Fibroblast of skin of right biceps (primary cell): ENCODE results near the gene SLC25A23.

Source experiments
- DNase-seq: peaks from one replicate; pipeline ENCODE4 v3.0.0-alpha.2; 2013

The SLC25A23 gene

DNA sequence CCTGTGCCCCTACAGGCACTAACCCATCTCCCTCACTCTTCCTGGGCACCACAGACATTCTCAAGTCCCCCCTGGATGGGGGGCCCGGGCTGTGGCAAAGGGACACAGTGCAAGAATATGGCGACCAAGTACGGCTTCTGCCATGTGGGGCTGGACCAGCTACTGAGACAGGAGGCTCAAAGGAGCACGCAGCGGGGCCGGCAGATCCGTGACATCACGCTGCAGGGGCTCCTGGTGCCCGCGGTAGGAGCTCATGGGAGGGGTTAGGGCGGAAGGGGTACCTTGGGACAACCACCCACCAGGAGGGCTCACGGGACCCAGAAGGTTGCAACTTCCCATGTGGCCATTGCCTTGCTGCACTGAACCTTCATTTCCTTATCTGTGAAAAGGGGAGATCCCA lies 63.3 kb downstream of the SLC25A23 start:
- DNase-seq = no peak

DNA sequence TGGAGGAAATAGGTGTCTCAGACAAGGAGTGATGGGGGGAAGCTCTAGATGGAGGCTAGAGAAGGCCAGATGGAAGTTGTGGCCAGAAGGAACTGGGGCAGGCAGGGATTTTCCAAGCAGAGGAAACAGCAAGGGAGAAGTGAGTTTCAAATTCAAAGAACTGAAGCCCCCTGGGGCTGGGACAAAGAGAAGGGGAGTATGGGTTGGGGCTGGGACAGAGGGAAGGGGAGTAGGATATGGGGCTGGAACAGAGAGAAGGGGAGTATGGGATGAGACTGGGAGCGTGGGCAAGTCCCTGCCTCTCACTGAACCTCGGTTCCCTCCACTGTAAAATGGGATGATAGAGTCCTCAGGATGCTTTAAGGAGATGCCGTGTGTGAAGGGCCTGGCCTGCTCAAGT lies 64.8 kb downstream of the SLC25A23 start:
- no peak for DNase-seq

DNA sequence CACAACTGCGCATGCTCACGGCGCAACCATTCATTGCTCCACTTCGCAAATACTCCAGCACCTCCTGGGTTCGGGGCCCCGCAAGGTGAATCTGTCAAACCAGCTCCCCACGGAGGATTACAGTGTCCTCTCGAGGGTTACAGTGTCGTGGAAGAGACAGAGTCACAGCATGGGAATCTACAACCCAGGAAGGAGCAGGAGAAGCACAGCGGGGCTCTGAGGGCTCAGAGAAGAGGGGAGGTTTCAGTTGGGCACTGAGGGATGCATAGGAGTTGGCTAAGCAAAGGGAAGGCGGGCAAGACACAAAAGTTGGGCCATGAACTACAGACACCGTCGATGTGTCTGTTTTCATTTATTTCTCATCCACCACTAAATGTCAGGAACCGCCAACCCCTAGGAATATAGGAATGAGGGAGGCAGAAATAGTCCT lies 65.6 kb downstream of the SLC25A23 start:
- no peak for DNase-seq

DNA sequence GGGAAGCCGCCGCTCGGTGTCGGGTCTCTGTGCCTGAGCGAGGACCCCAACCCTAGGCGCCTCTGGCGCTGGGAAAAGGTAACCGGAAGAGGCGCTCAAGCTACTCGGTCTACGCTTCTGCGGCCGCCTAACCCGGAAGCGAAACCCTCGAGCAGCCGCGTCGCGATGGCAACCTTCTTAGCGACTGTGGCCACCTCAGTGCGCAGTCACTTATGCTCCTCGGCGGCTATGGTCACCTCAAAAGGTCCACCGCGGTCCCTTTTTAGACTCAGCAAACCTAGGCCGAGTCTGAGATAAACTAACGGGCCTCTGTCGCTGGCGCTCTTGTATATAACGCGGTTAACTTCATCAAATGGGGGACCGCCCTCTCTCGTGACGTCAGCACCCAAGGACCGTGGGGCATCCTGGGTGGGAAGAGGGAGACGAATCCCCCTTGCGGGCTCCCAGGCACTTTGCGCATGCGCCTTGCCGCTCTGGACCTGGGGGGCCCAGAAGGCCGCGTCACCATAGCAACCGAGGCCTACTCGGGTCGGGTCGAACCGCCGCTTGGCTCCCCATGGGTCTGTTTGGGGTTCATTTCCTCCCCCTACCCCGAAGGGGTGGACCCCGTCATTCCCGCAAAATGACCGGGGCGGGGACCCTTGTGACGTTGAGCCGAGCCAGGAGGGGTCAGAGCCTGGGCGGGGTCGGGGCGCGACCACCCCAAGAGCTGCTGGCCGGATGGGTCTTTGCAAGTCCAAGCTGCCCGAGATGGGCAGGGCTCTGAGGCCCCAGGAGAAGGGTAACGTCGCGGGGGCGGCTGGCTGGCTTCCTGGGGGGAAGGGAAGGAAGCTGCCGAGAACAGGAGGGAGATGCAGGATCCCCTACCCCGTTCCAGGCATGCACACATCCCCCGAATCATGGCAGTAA lies 66.3 kb downstream of the SLC25A23 start, which contains the start of gene GTF2F1:
Gene GTF2F1 (minus strand): TSS at position 91 of the 909 bp plus-strand sequence. CDS start 169 bp downstream, outside the sequence.
- peak; percentile 97 for DNase-seq

DNA sequence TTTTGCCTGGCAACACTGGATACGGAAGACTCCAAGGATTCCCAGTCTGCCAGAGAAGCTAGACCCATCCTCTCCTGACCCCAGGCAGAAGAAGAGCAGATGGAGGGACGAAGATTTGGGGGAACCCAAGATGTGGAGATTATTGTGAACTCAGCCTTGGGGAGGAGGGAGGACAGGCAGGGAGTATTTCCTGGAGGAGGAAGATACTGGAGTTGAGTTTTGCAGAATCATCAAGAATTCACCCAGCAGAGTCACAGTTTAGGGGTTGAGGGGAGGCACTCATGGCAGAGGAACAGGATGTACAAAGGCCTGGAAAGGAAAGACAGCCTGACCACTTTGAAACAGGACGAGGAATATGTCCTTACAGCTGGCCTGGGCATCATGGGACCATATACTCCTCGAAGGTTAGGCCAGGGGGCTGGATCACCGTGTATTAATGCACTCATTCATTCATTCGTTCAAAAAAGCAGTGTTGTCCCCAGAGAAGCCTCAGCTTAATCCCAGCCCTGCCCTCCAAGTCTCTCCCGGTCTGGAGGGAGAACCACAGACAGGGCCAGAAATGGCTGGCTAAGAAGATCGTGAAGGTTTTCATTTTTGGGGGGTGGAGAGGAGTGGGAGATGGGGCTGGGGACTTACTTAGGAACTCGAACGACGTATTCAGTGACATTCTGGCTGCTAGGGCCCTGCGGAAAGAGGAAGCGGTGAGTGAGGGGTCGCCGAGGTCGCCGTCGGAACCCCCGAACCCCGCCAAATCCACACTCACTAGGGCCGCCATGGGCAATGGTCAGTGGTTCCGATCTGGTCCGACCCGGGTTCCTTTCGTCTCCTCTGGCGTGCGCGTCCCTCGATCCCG lies 67.1 kb downstream of the SLC25A23 start:
- DNase-seq = no peak
